ENCODE measurements around the gene HNMT.
"Not testable (repeated sequence)": the region's sequence is repeated elsewhere in the genome, so short reads cannot be mapped to it uniquely, and the experiment has no call there.

The HNMT gene

DNA sequence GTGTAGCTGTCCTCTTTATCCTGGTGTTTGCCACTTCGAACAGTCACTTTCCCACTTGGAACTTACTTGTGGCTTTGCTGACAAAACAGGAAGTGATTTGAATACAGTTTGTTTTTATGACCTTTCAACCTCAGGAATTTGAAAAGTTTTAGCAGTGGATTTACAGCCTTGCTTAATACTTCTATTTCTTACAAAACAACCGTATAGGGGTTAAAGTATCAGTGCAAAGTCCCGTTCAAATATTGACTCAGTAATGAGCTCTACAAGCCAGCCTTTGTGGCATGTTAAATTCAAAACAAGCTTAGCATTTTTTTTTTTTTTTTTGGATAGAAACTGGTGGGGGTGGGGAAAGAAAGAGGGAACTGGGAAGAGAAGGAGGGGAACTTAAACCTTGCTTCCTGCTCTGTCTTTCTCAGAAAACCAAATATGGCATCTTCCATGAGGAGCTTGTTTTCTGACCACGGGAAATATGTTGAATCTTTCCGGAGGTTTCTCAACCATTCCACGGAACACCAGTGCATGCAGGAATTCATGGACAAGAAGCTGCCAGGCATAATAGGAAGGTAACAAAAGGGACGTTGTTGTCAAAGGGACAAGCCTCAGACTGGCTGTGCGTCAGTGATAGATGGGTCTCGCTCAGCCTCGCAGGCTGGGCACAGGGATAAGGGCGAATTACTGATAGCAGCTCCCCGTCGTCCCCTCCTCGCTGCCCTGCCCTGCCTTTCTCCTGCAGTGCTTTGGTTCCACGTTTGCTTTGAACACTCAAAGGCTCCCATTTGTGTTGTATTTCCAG is at the start of gene HNMT:
HNMT (plus strand) TSS at position 408 of the 793 bp plus-strand sequence; CDS start at position 427, 19 bp downstream.
- peak in 1 of 2 experiments; percentile 58 for DNase-seq

- DNase-seq: no peak
Observed at GRCh38 chr2:137921105-137921880, 43.0 kb upstream of the HNMT start.

DNA sequence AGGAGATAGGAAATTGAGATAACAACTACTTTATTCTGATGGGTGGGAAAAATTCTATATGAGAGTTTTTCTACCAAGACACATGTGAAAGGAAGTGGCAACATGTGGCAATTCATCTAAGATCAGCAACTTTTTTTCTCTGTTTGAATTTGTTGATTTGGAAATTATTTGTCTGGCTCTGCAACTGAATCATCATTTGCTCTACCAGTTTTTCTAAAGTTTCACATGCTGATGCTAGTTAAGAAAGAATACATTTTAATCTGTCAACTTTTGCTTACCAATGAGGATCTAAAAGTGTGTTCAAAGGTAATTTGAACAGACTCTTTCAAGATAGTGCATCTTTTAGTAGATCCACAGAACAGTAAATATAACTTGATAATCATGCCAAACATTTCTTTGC is 42.1 kb upstream of the HNMT start:
- DNase-seq: not testable (repeated sequence)

DNA sequence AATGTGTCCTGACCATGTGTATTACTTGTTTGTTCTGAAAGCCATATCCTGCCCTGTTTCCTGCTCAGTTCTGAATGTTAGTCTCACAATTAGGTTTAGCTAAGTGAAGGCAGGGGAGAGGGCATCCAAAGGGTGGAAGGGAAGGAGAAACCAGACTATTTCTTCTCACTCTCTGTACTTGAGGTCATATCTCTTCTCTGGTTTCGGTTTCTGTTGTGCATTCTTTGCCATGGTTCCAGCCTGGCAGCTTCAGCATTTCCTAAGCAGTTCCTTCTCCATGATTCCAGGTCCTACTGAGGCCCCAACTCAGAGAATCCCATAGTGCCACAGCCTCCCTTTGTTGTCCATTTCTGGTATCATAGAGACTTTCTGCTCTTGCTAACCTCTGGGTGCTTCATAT is 40.3 kb upstream of the HNMT start:
- no peak for DNase-seq

- no peak for DNase-seq
Observed at GRCh38 chr2:137925599-137925998, 38.7 kb upstream of the HNMT start.

GRCh38 chr2:137927846-137928245 is 36.4 kb upstream of the HNMT start:
- no peak for DNase-seq

DNA sequence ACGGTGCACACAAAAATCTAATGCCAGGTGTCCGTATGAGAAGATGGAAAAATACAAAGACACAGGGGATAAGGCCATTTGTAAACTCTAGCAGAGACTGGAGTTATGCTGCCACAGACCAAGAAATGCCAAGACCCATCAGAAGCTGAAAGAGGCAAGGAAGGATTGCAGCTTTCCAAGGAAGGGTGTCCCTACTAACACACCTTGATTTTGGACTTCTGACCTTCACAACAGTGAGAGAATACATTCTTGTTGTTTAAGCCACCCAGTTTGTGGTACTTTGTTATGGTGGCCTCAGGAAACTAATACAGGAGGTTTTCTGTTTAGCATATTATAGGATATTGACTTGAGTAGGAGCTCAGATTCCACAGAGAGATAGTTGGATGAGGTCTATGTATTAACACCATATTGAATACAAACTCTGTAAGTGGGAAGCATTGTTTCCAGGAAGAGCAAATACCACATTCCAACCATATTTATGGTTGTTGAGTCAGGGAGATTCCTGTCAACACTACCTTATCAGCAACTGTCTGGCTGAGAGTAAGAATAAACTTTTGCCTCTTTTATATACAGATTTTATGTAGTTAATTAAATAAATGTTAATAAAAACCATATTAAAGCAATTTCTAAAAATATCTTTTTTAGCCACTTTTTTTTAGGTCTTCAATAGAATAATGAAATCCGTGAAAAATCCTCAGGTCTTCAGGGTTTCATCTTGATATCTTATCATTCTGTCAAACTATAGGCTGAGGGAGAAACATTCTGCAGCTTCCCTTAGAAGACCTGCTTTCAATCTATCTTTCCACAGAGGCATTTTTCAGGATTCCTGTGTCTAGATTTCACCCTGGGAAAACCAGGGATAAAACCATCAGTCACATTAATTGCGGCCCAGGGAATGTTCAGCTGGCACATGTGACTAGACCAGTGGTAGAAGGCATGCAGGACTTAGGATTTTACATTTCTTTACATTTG is 35.4 kb upstream of the HNMT start:
- peak in 1 of 2 experiments; percentile 52 for DNase-seq

DNA sequence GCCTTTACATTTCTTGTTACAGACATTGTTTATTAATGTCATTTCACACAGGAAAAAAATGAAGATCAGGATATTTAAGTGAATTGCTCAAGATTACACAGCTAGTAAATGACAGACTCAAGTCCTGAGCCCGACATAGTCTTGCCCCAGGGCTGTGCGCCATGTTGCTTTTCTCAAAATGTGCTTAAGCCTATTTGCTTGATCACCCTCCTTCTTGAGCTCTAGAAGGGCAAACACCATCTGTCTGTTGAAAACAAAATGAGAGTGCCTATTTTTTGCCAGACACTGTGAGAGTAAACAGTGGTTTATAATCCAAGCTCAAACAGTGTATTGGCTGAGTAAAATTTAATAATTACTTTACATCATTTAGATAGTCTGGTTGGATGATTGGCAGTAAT is 34.8 kb upstream of the HNMT start:
- peak; percentile 58 to 82 for DNase-seq

DNA sequence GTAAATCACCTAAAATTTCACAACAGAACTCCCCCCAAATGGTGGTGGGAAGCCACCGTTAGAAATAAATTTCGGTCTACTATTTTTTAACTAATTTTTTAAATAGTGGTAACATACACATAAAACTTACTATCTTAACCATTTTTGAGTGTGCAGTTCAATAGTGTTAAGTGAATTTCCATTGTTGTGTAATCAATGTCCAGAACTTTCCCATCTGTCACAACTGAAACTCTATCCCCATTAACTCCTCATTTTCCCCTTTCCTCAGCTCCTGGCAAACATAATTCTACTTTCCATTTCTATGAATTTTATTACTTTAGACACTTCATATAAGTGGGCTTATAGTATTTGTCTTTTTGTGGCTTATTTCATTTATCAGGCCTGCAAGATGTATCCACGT is 34.1 kb upstream of the HNMT start:
- peak in 1 of 2 experiments; percentile 45 for DNase-seq

GRCh38 chr2:137935591-137935990 is 28.7 kb upstream of the HNMT start:
- no peak for DNase-seq

- DNase-seq: no peak
Observed at GRCh38 chr2:137937246-137937645, 27.0 kb upstream of the HNMT start.

DNA sequence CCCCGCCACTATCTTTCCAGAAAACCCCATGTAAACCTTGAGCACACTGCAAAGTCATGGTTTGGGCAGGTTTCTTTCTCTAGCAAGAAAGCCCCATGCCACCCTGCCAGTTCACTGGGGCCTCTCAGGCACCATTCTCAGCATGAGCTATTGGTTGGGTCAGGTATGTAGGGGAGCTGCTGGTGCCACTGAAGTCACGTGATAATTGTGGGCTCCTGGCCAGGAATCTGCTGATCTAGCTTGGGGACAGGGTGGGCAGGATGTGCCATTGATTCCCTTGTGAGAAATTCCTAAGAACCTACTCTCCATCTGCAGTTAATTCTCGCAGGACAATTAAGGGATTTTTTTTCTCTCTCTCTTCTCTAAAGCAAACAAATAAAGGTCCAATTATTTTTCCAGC is 26.5 kb upstream of the HNMT start:
- no peak for DNase-seq

DNA sequence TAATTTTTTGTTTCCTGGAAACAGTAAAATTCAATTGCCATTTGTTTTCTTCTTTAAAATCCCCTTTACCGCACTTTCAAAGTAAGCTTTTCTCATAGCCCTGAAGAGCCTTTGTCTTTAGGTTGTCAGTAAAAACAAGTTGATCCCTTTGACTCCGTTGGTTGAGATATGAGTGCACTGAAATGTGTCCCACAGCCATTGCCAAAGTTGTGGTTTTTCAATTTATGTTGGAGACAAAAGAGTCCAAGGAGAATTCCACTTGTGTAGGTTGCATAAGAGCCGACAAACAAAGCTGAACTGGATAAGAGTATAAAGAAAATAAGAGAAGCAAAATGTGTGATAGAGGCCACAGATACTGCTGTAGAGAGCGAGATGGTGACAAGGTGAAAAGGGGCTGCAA is 26.1 kb upstream of the HNMT start:
- DNase-seq: no peak

GRCh38 chr2:137939026-137939425 is 25.2 kb upstream of the HNMT start:
- DNase-seq: no peak

DNA sequence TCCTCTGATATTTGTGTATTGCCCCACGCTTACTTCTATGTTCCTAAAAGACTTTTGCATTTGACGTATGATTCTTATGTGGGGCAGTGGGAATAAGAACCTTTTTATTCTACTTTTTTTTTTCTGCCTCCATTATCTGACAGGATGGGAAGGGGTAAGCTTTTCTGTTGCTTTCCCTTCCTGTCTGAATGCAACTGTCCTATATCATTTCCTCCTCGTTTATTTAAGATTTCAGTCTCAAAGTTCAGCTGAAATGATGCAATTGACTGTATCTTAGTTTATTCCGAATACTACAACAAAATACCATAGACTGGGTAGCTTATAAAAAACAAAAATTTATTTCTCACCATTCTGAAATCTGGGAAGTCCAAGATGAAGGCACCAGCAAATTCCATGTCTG is 24.1 kb upstream of the HNMT start:
- DNase-seq: no peak

GRCh38 chr2:137942037-137942832 is 22.0 kb upstream of the HNMT start:
- peak in 1 of 2 experiments; percentile 8 for DNase-seq

- DNase-seq: no peak
Observed at GRCh38 chr2:137942833-137943677, 21.2 kb upstream of the HNMT start.

DNA sequence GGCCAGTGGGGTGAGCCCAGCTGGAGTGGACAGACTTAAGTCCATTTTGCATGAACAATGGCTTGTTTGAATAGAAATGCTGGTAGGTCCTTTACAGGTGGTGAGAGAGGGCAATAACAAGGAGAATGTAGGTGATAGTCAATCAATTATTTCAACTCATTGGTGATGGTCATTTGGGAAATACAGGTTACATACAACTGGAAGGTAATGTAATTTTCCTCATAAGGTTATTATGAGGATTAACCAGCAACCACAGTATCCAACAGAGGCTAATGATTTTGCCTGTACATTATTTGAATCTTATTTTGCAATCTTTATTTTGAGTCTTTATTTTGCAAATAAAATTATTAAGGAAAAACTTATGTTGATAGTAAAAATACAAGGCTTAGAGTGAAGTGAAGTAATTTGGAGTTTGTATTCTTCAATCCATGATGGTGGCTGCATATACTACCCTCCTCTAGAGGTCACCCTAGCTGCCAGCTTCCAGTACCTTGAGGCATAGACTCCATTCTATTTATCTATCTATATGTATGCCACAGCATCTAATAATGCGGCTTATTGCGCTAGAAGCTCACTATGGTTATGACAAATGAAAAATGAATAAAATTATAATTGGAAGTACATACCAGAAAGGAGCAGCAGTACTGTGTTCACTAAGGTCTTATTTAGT is 20.5 kb upstream of the HNMT start:
- no peak for DNase-seq

DNA sequence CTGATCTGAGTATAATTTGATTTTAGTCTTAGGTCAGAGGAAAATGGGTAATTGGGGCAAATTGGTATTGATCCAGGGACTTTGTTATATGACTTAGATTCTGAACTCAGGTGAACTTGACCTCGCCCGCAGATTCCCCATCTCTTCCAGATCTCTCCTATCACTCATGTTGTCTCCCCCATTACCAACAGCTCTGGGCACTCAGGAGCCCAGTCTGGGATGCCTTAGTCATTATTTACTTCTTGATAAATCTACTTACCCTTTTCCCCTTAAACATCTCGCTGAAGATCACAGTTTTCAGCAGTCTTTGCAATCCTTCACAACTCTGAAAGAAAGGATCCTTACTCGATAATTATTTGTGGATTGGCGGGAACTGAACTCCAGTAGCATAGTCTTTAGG is 19.6 kb upstream of the HNMT start:
- no peak for DNase-seq

- DNase-seq: no peak
Observed at GRCh38 chr2:137945229-137945628, 19.0 kb upstream of the HNMT start.

DNA sequence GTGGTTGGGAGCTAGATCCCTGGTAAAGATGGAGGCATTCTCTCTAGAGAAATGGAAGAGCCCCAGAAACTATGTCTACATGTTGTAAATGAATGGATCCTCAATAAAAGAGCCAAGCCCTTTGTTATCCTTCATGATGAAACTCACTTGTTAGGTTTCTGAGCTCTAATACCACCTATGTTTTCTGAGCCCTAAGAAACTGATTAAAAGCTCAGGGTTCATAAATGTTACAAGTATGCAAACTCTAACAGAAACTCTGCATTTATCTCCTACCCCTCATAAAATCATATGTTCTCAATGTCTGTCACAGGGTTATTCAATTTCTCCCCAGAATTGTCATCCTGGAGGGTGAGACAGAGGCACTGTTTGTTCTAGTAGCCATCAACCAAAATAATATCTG is 18.0 kb upstream of the HNMT start:
- DNase-seq: no peak
